Glomerular visceral epithelial cell (primary cell): ENCODE results near the gene STK16.
A peak's percentile ranks its signal among the peaks of the same experiment; 100 is the strongest.

Experiments used
- DNase-seq: peaks from one replicate; pipeline ENCODE4 v3.0.0-alpha.2; 2016; ENCODE audit errors: extremely low spot score

STK16 gene

GRCh38 chr2:219269362-219270054 is 24.2 kb downstream of the STK16 start:
- peak; percentile 60 for DNase-seq

- DNase-seq = no peak
These were observed 24.7 kb downstream of the STK16 start for GRCh38 chr2:219270055-219270372.

GRCh38 chr2:219271021-219271420 is 25.7 kb downstream of the STK16 start:
- DNase-seq = no peak

DNA sequence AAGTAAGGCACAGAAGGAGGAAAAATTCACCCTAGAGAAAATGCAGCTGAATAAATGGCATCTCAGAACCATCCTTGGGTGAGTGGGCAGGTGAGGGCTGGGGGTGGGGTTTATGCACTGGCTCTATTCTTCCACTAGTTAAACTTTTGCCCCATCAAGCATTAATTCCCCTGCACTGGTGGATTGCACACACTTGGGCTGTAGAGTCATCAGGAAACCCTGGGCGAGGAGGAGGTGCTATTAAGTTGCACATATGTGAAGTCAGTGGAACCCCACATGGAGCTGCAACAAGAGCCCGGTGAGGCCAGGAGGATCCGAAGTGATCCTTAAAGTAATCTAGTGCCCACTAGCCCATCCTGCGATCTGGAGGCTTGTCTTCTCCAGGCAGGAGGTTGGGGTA is 27.1 kb downstream of the STK16 start:
- peak; percentile 30 for DNase-seq

- DNase-seq = peak; percentile 54
These were observed 27.7 kb downstream of the STK16 start for GRCh38 chr2:219272995-219273394.

- peak; percentile 91 for DNase-seq
These were observed 28.7 kb downstream of the STK16 start for GRCh38 chr2:219273937-219274336.

DNA sequence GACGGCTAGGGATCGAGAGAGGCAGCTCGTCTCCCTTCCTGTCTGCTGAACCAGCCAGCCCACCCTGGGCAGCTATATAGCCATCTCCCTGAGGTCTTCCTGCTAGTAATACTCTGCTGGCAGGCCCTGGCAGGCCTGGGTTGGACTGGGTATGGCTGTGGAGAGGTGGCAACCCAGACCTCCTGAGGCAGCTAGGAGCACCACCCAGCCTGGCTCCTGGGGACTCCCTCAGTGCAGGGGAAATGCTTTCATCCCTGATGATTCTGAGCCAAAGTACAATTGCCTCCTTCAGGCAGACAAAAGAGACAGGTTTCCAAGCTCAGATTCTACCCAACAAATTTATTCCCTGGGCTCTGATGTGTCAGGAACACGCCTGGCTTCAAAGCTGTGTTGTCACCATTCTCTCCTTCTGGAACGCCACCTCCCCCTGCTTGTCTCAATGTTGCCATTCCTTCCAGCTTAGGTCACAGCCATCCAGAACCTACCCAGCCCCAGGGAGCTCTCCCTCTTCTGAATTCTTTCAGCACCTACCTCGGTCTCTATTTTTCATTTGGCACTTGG is 29.2 kb downstream of the STK16 start:
- peak; percentile 91 for DNase-seq

- peak; percentile 84 for DNase-seq
These were observed 32.7 kb downstream of the STK16 start for GRCh38 chr2:219277703-219278654.

DNA sequence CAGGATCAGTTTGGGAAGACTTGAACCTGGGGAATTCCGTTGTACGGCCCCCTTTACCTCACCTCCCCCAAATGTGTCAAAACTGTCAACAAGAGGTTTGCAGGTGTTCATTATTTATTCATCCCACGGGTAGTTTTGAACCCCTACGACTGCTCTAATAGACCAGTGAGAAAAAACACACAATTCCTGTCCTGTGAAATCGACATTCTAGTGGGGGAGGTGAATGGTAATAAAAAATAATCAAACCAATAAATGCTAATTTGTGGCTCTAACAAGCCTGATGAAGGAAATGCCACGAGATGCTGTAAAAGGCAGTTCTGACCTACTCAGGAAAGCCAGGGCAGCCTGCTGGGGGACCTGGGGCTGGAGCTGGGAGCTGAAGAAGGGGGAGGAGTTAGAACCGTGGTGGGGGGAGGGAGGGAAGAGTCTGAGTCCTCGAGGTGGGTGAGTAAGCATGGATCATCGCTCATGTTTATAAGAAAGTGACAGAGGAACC is 33.4 kb downstream of the STK16 start:
- DNase-seq = no peak

DNA sequence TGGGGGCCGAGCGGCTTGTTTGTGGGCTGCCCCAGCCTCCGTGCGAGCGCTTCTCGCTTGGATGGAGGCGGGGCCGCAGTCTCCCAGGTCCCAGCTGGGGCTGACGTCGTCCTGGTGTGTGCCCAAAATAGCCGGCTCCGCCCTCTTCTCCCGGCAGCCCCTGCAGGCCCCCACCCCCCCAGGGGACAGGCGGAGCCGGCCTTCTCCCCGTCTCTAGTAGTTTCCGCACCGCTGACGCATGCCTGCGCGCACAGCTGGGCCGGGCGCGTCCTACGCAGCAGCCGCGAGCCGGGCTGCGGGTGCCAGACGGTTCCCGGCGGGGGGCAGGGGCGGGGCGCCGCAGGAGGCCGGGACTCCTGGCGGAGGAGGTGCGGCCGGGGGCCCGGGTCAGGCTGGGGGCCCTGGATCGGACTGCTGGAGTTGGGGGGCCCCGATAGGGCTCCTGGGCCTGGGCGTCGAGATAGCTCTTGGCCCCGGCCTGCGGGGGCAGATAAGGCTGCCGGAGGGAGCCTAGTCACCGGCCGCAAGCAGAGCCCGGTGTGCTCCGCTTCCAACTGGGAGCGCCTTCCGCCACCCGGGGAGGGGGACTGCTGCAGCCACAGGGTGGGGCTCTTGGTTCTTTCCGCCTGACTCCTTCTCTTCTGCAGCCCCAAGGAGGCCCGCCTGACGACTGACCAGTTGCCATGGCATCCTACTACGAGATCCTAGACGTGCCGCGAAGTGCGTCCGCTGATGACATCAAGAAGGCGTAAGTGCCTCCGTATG is 34.1 kb downstream of the STK16 start, which contains the start of gene DNAJB2:
TSS of gene DNAJB2 (plus strand) at position 216 of the 765 bp plus-strand sequence. CDS start at position 684, 468 bp downstream.
- DNase-seq = peak; percentile 100

GRCh38 chr2:219279916-219280516 is 34.7 kb downstream of the STK16 start:
- no peak for DNase-seq

GRCh38 chr2:219280651-219281050 is 35.4 kb downstream of the STK16 start:
- no peak for DNase-seq

GRCh38 chr2:219281588-219281987 is 36.3 kb downstream of the STK16 start:
- DNase-seq = no peak

DNA sequence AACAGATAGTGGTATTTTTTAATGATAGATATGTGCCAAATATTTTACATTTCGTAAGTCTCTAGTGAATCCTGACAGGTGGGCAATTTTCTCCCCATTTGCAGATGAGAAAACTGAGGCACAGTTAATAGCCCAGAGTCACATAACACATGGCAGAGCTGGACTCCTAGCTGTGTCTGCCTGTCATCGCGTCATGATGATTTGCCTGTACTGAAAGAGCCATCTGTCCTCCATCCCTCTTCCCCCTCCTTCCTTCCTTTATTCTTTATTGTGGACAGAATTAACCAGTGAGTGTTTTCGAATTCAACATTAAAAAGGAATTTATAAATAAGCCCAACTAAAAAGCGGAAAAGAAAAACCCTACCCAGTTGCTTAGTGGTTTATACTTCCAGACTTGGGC is 37.1 kb downstream of the STK16 start:
- no peak for DNase-seq

DNA sequence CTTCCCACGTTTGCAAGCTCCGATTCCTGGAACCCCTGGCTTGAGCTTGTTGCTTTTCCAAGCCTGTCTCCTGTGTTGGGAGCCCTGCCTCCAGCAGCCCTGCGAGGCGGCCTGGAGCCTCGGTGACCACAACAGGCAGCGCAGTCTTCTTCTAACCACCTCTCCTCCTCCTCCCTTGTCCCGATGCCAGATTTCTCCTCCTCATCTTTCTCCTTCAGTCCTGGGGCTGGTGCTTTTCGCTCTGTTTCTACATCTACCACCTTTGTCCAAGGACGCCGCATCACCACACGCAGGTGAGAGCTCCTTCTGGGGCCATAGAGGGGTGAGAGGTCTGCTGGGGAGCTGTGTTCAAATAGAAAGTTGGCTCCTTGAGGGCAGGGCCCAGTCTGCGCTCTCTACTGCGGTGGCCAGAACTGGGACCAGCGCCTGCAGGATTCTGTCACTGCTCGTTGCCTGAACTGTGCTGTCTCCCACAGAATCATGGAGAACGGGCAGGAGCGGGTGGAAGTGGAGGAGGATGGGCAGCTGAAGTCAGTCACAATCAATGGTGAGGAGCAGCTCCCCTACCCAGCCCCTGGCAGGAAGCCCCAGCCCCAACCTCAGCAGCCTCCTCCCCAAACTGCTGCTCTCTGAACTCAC is 37.8 kb downstream of the STK16 start:
- no peak for DNase-seq

- no peak for DNase-seq
These were observed 39.5 kb downstream of the STK16 start for GRCh38 chr2:219284501-219285372.

- DNase-seq = no peak
These were observed 40.1 kb downstream of the STK16 start for GRCh38 chr2:219285373-219285735.

DNA sequence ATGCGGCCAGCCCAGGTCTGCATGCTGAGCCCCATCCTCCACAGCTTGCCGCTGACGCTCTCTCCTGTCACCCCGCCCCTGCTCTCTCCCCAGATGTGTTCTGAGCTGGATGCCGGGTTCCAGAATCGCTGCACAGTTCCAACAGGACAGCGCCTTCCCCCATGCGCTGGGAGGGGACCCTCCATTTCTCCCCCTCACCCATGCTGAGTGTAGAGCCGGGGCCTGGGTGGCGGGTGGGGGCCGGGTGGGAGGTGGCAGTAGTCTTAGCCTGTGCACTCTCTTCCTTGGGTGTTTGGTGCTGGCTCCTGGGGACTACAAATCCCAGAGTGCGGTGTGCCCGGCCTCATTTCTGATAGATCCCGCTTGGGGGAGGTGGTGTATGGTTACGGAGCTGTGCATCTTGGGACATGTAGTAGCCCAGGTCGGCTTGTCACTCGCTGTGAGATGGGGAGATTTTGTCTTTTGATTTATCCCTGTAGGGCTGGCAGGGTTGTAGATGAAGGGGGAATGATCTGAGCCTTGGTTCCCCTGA is 40.7 kb downstream of the STK16 start:
- no peak for DNase-seq

GRCh38 chr2:219286436-219287115 is 41.3 kb downstream of the STK16 start:
- DNase-seq = peak; percentile 47
